PC-3 (cell line): Measurements from ENCODE around the gene BBS4.

Experiments
- CTCF ChIP-seq: fragments of 300-600 bp; sonication (generic); conservative IDR thresholded peaks from 2 replicates; pipeline ENCODE4 v1.5.1; 2017; ENCODE audit warnings: antibody characterized with exemption, low read depth, mild to moderate bottlenecking, low read length
- EZH2 ChIP-seq: fragments of 300-600 bp; sonication (generic); IDR thresholded peaks from one replicate; pipeline ENCODE4 v1.6.1; 2017; ENCODE audit warnings: antibody characterized with exemption, mild to moderate bottlenecking, low read length; ENCODE audit not compliant: unreplicated experiment
- EZH2phosphoT487 ChIP-seq: fragments of 300-600 bp; sonication (generic); IDR thresholded peaks from 2 replicates; pipeline ENCODE4 v1.6.1; 2018; ENCODE audit warnings: mild to moderate bottlenecking, antibody characterized with exemption, low read length, borderline replicate concordance

- no peak for TF ChIP-seq CTCF
- TF ChIP-seq EZH2phosphoT487: no peak
- TF ChIP-seq EZH2: no peak
Observed at GRCh38 chr15:72781631-72782030, 95.6 kb downstream of the BBS4 start.
